Putamen (tissue), 1 donor: ENCODE data around the gene TMEM225.
"Not testable (repeated sequence)": the region's sequence is repeated elsewhere in the genome, so short reads cannot be mapped to it uniquely, and the experiment has no call there.

ENCODE experiments used
- DNase-seq: peaks from one replicate; pipeline ENCODE4 v3.0.0-alpha.2; 2016; ENCODE audit warnings: low spot score

Gene TMEM225, protein sequence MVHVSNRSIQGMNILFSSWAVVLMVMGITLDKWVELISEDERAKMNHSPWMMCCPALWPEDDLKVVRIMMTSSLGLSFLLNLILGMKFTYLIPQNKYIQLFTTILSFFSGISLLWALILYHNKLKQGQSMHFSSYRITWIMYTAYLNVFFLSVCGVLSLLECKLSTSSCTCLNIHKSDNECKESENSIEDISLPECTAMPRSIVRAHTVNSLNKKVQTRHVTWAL

DNA sequence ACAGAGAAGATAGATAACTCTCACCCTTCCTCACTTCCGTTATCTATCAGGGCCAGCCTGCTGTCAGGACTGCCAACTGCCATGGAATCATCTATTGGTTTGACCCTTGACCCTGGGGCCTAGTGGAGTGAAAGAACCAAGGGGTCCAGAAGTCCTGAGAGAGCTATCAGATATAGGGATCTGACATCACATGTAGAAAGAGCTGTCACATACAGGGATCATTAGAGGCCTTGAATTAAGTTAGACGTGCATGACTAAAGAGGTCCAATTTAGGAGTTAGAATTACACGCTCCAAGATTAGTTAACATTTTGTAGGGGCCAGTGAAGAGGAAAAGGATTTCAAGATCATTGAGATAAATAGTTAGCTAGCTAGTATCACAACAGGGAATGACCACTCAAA lies at the start of gene TMEM225:
TMEM225 (minus strand) TSS at position 101 of the 400 bp plus-strand sequence. CDS start 245 bp downstream, outside the sequence.
- no peak for DNase-seq

DNA sequence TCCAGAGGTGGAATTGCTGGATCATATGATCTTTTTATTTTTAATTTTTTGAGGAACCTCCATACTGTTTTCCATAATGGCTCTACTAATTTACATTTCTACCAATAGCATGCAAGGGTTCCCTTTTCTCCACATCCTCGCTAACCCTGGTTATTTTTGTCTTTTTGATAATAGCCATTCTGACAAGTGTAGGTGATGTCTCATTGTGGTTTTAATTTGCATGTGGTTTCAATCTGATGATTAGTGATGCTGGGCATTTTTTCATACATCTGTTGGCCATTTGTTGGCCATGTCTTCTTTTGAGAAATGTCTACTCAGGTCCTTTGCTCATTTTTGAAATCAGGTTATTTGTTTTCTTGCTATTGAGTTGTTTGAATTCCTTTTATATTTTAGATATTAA lies 38.6 kb upstream of the TMEM225 start:
- no peak for DNase-seq

DNA sequence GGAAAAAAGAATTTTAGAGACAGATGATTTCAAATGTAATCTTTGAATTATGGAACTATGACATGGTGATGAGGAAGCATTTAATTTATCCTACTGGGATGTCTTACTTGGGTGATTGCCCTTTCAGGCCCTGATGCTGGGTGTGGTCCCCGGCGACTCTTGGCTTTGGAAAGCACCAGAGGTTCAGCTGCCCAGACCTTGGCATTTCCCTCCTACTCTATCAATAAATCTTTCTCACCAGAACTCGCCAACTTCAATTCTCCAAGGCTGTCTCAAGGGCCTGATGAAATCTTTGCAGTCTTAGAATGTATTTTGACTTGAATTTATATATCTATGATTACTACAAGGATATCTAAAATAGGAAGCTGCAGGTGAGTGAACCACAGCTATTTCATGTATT lies 35.5 kb upstream of the TMEM225 start:
- no peak for DNase-seq

DNA sequence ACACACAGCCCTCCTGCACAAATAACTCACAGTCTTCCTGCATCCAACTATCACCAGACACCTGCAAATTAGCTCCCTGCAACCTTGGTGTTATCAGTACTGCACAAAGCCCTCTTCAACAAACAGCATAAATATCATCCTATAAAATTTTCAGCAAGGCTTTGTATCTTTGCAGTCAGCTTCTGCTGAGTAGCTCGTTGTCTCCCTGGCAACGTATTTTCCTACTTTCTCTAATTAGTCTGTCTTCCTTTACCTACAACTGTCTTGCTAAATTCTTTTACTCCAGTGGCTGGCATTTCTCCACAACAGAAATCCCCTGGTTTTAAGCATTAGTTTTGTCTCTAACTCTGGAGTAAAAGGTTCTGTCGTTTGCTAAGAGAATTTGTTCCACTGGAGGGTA lies 20.4 kb upstream of the TMEM225 start:
- no peak for DNase-seq

DNA sequence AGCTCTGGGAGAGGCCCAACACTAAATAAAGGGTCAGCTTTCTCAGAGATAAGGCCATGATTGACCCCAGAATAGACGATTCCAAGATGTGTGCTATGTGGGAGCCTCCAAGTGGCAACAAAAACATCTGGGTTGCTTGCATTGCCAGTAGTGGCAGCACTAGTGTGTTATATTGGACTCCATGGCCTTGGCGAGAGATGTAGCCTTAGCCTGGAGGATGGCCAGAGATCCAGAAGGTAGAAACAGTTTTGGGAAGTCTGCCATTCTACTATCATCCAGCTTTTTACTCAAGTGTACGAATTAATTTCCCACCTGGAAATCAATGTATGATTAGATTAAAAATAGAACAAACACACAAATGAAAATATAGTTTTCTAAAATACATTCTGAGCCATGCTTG lies 19.5 kb upstream of the TMEM225 start:
- DNase-seq: no peak

DNA sequence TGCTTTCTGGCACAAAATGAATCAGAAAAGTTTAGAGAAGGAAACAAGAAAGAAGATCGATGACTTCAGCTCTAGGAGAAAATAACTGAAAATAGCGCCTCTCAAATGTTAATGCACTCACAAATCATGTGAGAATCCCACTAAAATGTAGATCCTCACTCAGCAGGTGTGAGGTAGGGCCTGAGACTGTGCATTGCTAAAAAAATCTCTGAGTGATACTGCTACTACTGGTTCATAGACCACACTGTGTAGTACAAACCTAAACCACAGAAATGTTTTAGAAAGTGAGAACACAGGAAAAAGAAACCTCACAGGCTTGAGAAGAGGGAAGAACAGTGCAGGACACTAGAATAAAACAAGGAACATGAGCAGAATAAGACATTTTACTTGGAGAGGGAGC lies 18.5 kb upstream of the TMEM225 start:
- no peak for DNase-seq

DNA sequence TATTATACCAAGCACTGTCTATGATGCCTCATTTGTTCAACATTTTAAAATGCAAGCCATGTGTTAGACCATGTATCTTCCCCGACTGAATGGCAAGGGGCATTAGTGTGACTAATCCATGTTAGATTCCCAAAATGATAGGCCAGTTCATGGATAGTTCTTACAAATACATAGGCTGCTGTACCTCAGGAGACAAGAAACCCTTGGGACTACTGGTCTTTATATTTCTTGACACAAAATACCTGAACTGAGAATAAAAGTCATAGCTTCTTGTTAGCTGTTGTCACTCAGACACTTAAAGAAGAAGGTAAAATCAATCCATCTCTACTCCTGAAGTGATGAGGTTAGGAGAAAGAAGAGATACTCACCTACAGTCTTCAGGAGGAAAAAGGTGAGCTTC lies 16.4 kb upstream of the TMEM225 start, which contains the start of gene OR8D4:
OR8D4 (plus strand) TSS at position 301 of the 400 bp plus-strand sequence. CDS start 4,265 bp downstream, outside the sequence.
- no peak for DNase-seq

DNA sequence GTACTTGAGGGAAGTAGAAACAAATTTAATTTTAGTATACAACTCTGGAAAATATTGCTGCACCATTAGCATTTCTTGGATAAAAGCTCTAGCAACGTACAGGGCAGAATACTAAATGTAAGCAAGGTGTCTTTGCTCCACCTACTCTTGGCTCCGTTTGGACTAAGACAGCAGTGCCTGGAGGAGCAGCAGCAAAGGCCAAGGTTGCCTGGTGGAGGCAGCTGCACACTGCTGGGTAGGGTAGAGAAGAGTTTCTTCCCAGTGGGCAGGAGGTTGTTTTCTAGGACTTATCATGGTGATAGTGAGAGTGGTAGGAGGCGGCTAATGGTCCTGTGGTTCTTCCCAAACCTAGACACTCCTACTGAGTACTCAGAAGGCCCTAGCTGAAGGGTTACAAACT lies 14.3 kb upstream of the TMEM225 start:
- no peak for DNase-seq

DNA sequence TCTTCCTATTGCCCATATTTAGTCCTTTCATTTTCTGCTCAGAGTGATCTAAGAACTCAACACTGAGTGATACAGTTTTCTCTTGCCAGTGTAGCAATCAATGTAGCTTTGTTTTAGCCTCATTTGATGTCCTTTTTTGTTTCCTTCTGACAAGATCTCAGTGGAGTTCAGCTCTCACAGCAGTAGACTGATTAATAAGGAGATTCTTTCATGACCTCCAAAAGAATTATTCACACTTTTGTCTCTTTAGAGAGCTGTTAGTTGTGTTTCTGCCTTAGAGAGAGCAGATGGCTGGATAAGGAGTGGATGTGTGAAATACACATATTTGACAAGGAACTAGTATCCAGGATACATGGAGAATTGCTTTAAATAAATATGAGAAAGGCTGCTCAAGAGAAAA lies 6.6 kb upstream of the TMEM225 start:
- DNase-seq: no peak

DNA sequence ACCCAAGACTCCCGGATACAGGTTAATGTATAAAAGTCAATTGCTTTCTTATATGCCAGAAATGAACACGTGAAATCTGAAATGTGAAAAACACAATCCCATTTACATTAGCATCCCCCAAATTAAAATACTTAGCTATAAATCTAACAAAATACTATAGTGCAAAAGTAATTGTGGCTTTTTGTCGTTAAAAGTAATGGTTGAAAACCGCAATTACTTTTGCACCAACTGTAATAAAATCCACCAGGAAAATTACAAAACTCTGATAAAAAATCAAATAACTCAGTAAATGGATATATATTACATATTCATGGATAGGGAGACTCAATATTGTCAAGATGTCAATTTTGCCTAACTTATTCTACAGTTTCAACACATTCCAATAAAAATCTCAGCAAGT lies 4.6 kb downstream of the TMEM225 start:
- DNase-seq: no peak

DNA sequence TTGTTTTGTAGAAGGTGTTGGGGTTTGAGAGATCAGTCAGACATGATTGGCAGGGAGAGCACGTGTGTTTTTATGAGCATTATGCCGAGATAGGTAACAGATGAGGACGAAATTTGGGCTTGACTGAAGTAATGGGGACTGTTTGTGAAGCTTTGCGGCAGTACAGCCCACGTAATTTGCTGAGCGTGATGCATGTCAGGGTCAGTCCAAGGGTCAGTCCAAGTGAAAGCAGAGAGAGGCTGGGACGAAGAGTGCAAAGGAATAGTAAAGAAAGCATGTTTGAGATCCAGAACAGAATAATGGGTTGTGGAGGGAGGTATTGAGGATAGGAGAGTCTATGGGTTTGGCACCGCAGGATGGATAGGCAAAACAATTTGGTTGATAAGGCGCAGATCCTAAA lies 17.7 kb downstream of the TMEM225 start:
- not testable (repeated sequence) for DNase-seq

DNA sequence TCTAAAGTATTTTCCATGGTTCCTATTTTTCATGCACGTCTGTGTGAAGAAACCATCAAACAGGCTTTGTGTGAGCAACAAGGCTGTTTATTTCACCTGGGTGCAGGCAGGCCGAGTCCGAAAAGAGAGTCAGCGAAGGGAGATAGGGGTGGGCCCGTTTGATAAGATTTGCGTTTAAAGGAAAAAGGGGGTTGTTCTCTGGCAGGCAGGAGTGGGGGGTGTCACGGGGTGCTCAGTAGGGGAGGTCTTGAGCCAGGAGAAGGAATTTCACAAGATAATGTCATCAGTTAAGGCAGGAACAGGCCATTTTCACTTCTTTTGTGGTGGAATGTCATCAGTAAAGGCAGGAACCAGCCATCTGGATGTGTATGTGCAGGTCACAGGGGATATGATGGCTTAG lies 20.2 kb downstream of the TMEM225 start:
- DNase-seq: not testable (repeated sequence)

DNA sequence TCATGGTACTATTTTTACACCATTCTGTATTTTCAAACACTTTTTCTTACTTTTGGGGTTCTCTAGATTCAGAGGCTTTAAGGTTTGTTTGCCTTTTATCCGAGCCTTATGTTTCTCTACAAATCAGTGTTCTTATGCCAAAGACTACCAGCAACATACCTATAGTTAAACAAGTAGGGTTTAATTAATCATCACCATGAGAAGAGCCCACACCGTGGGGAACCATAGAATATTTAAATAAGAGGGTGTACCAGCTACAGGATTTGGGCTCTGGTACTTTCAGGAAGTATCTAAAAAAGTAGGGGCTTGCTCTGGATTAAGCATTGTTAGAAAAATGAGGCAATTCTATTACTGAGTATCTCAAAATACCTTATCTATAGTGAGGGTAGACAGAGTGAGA lies 25.7 kb downstream of the TMEM225 start:
- DNase-seq: no peak

DNA sequence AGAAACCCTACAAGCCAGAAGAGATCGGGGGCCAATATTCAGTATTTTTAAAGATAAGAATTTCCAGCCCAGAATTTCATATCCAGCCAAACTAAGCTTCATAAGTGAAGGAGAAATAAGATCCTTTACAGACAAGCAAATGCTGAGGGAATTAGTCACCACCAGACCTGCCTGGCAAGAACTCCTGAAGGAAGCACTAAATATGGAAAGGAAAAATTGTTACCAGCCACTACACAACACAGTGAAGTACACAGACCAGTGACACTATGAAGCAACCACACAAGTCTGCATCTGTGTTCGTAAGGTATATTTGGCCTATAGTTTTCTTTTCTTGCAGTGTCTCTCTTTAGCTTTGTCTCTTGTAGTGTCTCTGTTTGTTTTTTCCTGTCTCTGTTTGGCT lies 29.0 kb downstream of the TMEM225 start:
- no peak for DNase-seq

DNA sequence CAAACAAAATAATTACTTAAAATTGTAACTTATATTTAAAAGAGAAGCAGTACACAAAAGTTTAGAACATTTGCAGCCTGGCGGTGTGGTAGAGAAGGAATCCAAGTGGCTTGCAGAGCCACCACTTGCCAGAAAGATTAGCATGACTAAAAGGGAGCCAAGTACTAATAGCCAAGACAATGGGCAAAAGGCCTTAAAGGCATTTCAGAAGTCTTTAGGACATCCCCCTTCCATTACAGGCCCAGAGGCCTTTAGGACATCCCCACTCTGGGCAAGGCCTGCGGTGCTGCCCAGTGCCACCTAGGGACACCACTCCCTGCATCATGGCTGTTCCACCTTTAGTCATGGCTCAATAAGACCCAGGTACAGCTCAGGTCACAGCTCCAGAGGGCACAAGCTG lies 32.4 kb downstream of the TMEM225 start:
- DNase-seq: no peak

DNA sequence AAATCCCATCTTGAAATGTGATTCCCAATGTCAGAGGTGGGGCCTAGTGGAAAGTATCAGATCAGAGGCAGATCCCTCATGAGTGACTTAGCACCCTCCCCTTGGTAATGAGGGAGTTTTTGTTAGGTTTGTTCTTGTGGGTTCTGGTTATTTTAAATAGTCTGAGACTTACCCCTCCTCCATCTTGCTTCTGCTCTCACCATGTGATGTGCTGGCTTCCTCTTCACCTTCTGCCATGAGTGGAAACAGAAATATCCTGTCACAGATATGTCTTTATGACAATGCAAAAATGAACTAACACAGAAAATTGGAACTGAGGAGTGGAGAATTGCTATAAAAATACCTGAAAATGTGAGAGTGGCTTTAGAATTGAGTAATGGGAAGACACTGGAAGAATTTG lies 33.1 kb downstream of the TMEM225 start:
- no peak for DNase-seq

DNA sequence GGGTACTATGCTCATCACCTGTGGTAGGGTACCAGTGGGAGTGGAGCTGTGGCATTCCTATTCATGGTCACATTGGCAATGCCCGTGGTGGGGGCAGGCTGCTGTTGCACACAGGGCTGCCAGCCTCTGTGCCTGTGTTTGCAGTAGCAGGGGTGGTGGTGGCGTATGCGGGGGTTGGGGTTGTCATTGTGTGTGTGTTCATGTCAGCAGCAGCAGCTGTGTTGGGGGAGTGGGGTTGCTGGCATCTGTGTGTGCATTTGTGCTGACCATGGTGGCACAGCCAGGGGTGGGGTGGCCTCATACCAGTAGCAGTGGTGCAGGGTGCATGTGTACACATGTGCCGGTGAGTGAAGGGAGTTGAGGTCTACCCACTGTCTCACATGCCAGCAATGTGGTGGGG lies 34.4 kb downstream of the TMEM225 start:
- DNase-seq: no peak

DNA sequence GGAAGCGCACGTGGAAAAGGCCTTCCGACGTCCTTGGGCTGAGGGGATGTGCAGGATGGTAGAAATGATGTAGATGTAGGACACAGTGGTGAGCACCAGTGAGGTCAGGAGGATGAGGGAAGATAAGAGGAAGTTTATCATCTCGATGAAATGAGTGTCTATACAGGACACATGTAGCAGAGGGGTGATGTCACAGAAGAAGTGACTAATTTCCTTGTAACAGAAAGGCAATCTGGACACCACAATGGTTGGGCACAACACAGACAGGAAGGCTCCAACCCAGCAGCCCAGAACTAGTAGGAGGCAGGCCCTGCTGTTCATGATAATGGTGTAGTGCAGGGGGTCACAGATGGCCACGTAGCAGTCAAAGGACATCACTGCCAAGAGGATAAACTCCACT lies 44.3 kb downstream of the TMEM225 start:
- DNase-seq: no peak

DNA sequence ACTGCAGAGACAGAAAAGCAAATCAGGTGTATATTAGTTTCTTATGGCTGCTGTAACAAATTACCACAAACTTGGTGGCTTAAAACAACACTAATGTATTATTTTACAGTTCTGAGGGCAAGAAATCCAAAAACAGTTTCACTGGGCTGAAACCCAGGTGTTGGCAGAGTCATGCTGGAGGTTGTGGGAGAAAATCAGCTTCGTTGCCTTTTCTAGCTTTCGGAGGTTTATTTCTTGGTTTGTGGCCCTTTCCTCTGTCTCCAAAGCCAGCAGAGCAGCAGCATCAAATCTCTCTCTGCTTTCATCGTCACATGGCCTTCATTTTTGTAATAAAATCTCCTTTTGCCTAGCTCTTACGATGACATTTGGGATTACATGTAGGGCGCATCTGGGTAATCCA lies 46.3 kb downstream of the TMEM225 start:
- no peak for DNase-seq

DNA sequence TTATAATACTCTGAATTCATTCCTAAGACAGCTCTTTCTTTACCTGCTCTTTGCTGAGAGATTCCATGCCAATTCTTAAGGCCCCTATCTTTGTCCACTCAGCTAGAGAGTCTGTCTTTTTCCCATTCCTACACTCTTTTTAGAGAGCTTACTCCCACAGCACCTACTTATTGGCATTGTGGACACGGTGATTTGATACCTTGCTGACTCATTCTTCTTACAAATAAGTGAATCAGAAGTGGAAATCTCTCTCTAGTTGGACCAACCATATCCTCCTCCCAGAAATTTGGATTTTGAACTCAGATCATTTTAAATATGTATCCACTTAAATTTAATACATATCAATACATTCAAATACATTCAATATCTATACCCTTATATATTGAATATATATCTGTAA lies 46.8 kb downstream of the TMEM225 start:
- no peak for DNase-seq

DNA sequence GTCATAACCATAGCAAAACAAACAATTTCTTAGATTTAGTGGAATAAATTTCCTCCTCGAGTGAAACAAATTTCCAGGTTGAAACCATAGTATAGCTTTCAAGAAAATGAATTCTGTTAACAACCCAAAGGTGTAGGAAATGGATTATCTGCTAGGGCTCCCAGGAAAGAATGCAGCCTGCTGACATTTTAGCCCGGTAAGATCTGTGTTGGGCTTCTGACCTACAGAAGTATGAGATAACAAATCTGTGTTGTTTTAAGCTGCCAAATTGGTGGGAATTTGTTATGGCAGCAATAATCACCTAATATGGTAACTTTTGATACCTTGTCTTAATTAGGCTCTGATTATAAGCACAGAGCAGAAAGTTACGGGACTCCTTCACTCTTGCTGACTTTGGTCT lies 47.3 kb downstream of the TMEM225 start:
- DNase-seq: no peak

DNA sequence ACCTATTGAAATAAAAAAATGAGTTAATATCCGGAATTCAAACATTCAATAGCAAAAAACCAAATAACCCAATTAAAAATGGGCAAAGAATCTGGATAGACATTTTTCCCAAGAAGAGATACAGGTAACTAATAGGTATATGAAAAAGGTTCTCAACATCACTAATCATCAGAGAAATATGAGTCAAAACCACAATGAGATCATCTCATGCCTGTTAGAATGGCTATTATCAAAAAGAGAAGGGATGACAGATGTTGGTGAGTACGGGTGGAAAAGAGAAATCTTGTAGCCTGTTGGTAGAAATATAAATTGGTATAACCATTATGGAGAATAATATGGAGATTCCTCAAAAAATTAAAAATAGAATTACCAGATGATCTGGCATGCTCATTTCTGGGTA lies 52.4 kb downstream of the TMEM225 start:
- no peak for DNase-seq
